Parathyroid adenoma (tissue), 2 donors: Measurements from ENCODE around the gene PMPCA.

ENCODE experiments used
- H2AFZ ChIP-seq: fragments of 300-600 bp; sonication (generic); one replicate; pipeline ENCODE4 v1.7.0; 2017; ENCODE audit warnings: antibody characterized with exemption, mild to moderate bottlenecking
- H3K27ac ChIP-seq: fragments of 300-600 bp; sonication (generic); one replicate; pipeline ENCODE4 v1.7.0; 2017
- H3K27me3 ChIP-seq: fragments of 300-600 bp; sonication (generic); one replicate; pipeline ENCODE4 v1.7.0; 2017; ENCODE audit warnings: low read length; ENCODE audit not compliant: control insufficient read depth, insufficient read depth
- H3K36me3 ChIP-seq: fragments of 300-600 bp; sonication (generic); one replicate; pipeline ENCODE4 v1.7.0; 2017; ENCODE audit warnings: low read length; ENCODE audit not compliant: control insufficient read depth, insufficient read depth
- H3K4me1 ChIP-seq: fragments of 300-600 bp; sonication (generic); one replicate; pipeline ENCODE4 v1.7.0; 2017; ENCODE audit warnings: control low read depth
- H3K4me2 ChIP-seq: fragments of 300-600 bp; sonication (generic); one replicate; pipeline ENCODE4 v1.7.0; 2017; ENCODE audit warnings: low read length
- H3K4me3 ChIP-seq: fragments of 300-600 bp; sonication (generic); one replicate; pipeline ENCODE4 v1.7.0; 2017; ENCODE audit warnings: low read depth, low read length
- H3K79me2 ChIP-seq: fragments of 300-600 bp; sonication (generic); one replicate; pipeline ENCODE4 v1.7.0; 2017; ENCODE audit warnings: control low read depth
- H3K9ac ChIP-seq: fragments of 300-600 bp; sonication (generic); one replicate; pipeline ENCODE4 v1.7.0; 2017; ENCODE audit warnings: mild to moderate bottlenecking
- H3K9me3 ChIP-seq: fragments of 300-600 bp; sonication (generic); one replicate; pipeline ENCODE4 v1.7.0; 2017; ENCODE audit warnings: low read length; ENCODE audit not compliant: control insufficient read depth
- TF ChIP-seq, protein P1 (sequence below): fragments of 300-600 bp; sonication (generic); IDR thresholded peaks from one replicate; pipeline ENCODE4 v1.7.0; 2017; ENCODE audit warnings: antibody characterized with exemption, mild to moderate bottlenecking
- donor health status: primary hyperparathyroidism.

PMPCA gene

GRCh38 chr9:136444102-136444501 lies 33.6 kb downstream of the PMPCA start:
- Histone ChIP-seq H3K4me2 (no peak overlapping the region), H3K9ac (no peak overlapping the region), H3K27ac (no peak overlapping the region), H3K4me1 (no peaks in the 10 kb centered on the region), H3K27me3 (no peaks in the 10 kb centered on the region), H3K79me2 (no peaks in the 10 kb centered on the region), H3K36me3 (no peaks in the 10 kb centered on the region), H2AFZ (no peak overlapping the region), H3K9me3 (no peaks in the 10 kb centered on the region), H3K4me3 (no peak overlapping the region)
- TF ChIP-seq, protein P1, sequence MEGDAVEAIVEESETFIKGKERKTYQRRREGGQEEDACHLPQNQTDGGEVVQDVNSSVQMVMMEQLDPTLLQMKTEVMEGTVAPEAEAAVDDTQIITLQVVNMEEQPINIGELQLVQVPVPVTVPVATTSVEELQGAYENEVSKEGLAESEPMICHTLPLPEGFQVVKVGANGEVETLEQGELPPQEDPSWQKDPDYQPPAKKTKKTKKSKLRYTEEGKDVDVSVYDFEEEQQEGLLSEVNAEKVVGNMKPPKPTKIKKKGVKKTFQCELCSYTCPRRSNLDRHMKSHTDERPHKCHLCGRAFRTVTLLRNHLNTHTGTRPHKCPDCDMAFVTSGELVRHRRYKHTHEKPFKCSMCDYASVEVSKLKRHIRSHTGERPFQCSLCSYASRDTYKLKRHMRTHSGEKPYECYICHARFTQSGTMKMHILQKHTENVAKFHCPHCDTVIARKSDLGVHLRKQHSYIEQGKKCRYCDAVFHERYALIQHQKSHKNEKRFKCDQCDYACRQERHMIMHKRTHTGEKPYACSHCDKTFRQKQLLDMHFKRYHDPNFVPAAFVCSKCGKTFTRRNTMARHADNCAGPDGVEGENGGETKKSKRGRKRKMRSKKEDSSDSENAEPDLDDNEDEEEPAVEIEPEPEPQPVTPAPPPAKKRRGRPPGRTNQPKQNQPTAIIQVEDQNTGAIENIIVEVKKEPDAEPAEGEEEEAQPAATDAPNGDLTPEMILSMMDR = no peak

GRCh38 chr9:136445799-136446198 lies 35.3 kb downstream of the PMPCA start:
- Histone ChIP-seq H3K9ac (no peak overlapping the region), H3K4me2 (no peak overlapping the region), H3K4me1 (no peaks in the 10 kb centered on the region), H3K4me3 (no peak overlapping the region), H3K27ac (no peak overlapping the region), H3K9me3 (no peaks in the 10 kb centered on the region), H3K36me3 (no peaks in the 10 kb centered on the region), H3K79me2 (no peaks in the 10 kb centered on the region), H3K27me3 (no peaks in the 10 kb centered on the region), H2AFZ (no peak overlapping the region)
- TF ChIP-seq, protein P1 = no peak

DNA sequence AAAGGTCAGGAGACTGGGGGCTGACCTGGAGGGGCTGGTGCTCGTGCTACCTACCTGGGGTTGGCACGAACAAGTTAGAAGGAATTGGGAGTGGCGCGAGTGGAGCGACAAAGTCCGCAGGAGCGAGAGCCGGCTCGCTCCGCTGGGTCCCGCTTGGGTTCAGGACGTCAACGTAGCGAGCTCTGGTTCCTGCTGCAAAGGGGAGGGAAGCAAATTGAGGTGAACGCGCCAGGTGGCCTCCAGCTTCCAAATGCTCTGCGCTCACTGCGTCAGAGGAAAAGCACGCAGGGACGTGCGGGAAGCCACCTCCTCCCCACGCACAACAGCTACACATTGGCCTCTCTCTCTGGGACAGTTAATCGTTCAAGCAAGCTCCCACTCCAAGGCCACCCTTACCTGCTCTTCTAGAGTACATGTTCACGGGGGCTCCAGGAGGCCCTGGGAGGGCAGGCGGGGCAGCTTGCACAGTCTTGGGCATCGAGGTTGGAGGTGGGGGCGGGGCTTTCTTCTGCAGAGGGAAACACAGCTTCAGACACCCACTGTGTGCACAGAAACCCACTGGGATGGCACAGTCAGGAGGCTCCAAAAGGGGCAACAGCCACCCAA lies 36.8 kb downstream of the PMPCA start:
- H3K27me3 ChIP-seq = no peaks in the 10 kb centered on the region
- no peak overlapping the region for H3K4me2 ChIP-seq
- no peaks in the 10 kb centered on the region for H3K36me3 ChIP-seq
- H3K79me2 ChIP-seq = no peaks in the 10 kb centered on the region
- no peaks in the 10 kb centered on the region for H3K4me1 ChIP-seq
- H3K27ac ChIP-seq = no peak overlapping the region
- no peaks in the 10 kb centered on the region for H3K9me3 ChIP-seq
- TF ChIP-seq, protein P1 = no peak
- H3K4me3 ChIP-seq = no peak overlapping the region
- H2AFZ ChIP-seq = no peak overlapping the region
- H3K9ac ChIP-seq = no peak overlapping the region

- TF ChIP-seq, protein P1 = no peak
- Histone ChIP-seq H3K4me2 (no peak overlapping the region), H3K4me1 (no peaks in the 10 kb centered on the region), H3K9ac (no peak overlapping the region), H3K27ac (no peak overlapping the region), H2AFZ (no peak overlapping the region), H3K79me2 (no peaks in the 10 kb centered on the region), H3K4me3 (no peak overlapping the region), H3K27me3 (no peaks in the 10 kb centered on the region), H3K36me3 (no peaks in the 10 kb centered on the region), H3K9me3 (no peaks in the 10 kb centered on the region)
Observed at GRCh38 chr9:136448655-136449054, 38.2 kb downstream of the PMPCA start.

DNA sequence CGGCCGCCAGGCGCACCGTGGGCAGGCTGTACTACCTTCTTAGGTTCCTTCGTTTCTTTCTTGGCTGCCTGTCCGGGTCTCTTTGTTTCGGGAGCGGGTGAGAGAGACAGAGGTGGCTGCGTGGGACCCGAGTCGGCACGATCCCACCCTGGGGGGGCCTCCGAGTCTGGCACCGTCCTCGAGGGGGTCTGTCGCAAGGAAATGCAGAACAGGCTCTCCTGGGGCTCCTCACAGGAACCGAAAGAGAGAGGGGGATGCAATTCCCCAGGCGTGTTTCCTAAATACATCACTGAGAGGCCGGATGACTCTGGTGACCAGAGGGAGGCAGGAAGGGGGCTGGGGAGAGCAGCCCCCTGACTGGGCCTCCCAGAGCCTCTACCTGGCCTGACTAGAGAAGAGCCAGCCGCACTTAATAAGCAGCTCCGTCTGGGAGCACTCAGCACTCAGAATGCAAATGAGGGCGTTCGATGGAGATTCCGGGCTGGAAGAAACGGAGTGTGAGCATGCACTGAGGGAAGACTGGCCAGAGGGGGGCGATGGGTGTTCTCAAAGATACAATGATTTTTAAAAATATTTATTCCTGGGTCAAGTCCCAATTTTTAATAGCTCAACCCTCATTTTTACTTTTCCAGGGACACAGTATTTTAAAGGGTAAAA lies 40.9 kb downstream of the PMPCA start:
- no peak overlapping the region for H3K27ac ChIP-seq
- H3K4me3 ChIP-seq = no peak overlapping the region
- H3K9me3 ChIP-seq = no peaks in the 10 kb centered on the region
- no peak overlapping the region for H3K4me2 ChIP-seq
- no peak overlapping the region for H3K9ac ChIP-seq
- H3K79me2 ChIP-seq = no peaks in the 10 kb centered on the region
- no peaks in the 10 kb centered on the region for H3K4me1 ChIP-seq
- no peaks in the 10 kb centered on the region for H3K36me3 ChIP-seq
- H3K27me3 ChIP-seq = no peaks in the 10 kb centered on the region
- no peak overlapping the region for H2AFZ ChIP-seq
- TF ChIP-seq, protein P1 = no peak
